ENCODE results near the gene B4GALT2.

Gene B4GALT2

GRCh38 chr1:44027320-44027719, 48.3 kb downstream of the B4GALT2 start:
- H3K36me3 ChIP-seq (ENCODE audit: insufficient read depth, low read length) = no peaks in the 10 kb centered on the region
- TF ChIP-seq CTCF (IDR thresholded peaks at IDR 0.05; ENCODE audit: borderline replicate concordance, extremely low read depth, low read length, poor library complexity, severe bottlenecking) = no peak
- TF ChIP-seq EZH2 (IDR thresholded peaks at IDR 0.05; ENCODE audit: borderline replicate concordance, low read depth, low read length, severe bottlenecking) = no peak
- no peak overlapping the region for H3K4me2 ChIP-seq (ENCODE audit: insufficient read depth, low read length)
- H3K79me2 ChIP-seq (ENCODE audit: insufficient read depth, low read length) = no peaks in the 10 kb centered on the region
- no peaks in the 10 kb centered on the region for H4K20me1 ChIP-seq (ENCODE audit: insufficient read depth, low read length)
- H3K9me3 ChIP-seq (ENCODE audit: insufficient read depth, low read length, severe bottlenecking) = no peaks in the 10 kb centered on the region
- DNase-seq = no peak
- no peak overlapping the region for H3K4me3 ChIP-seq (ENCODE audit: low read depth in 1 of 2, low read length in 2 of 2)
- H3K9ac ChIP-seq (ENCODE audit: low read depth, low read length) = no peak overlapping the region
- no peak for ATAC-seq (ENCODE audit: insufficient read depth, low read depth)
- H3K27me3 ChIP-seq (ENCODE audit: insufficient read depth, low read length, poor library complexity) = peaks cover 18% of the 10 kb centered on the region
- peaks cover 29% of the 10 kb centered on the region for H3K4me1 ChIP-seq (ENCODE audit: insufficient read depth, low read length)
- no peak overlapping the region for H2AFZ ChIP-seq (ENCODE audit: low read depth, low read length)
- no peak overlapping the region for H3K27ac ChIP-seq (ENCODE audit: low read length)

GRCh38 chr1:44029260-44029910, 50.4 kb downstream of the B4GALT2 start:
- Histone ChIP-seq H2AFZ (ENCODE audit: low read depth, low read length) (peak overlapping the region; percentile 98), H3K4me2 (ENCODE audit: insufficient read depth, low read length) (peak overlapping the region; percentile 78), H3K4me1 (ENCODE audit: insufficient read depth, low read length) (peaks cover 29% of the 10 kb centered on the region), H3K79me2 (ENCODE audit: insufficient read depth, low read length) (no peaks in the 10 kb centered on the region), H3K27ac (ENCODE audit: low read length) (peak overlapping the region; percentile 73), H3K27me3 (ENCODE audit: insufficient read depth, low read length, poor library complexity) (peaks cover 18% of the 10 kb centered on the region), H4K20me1 (ENCODE audit: insufficient read depth, low read length) (no peaks in the 10 kb centered on the region), H3K9me3 (ENCODE audit: insufficient read depth, low read length, severe bottlenecking) (no peaks in the 10 kb centered on the region), H3K9ac (ENCODE audit: low read depth, low read length) (peak overlapping the region; percentile 70), H3K36me3 (ENCODE audit: insufficient read depth, low read length) (no peaks in the 10 kb centered on the region), H3K4me3 (ENCODE audit: low read depth in 1 of 2, low read length in 2 of 2) (peak overlapping the region; percentile 69 to 70; a peak in 3 of 4 replicates)
- TF ChIP-seq CTCF (IDR thresholded peaks at IDR 0.05; ENCODE audit: borderline replicate concordance, extremely low read depth, low read length, poor library complexity, severe bottlenecking) (no peak), EZH2 (IDR thresholded peaks at IDR 0.05; ENCODE audit: borderline replicate concordance, low read depth, low read length, severe bottlenecking) (no peak)
- DNase-seq (no peak), ATAC-seq (ENCODE audit: insufficient read depth, low read depth) (peak; percentile 66)

GRCh38 chr1:44029911-44030604, 51.0 kb downstream of the B4GALT2 start:
- Histone ChIP-seq H3K9me3 (ENCODE audit: insufficient read depth, low read length, severe bottlenecking) (no peaks in the 10 kb centered on the region), H3K27ac (ENCODE audit: low read length) (peak overlapping the region; percentile 73), H3K79me2 (ENCODE audit: insufficient read depth, low read length) (no peaks in the 10 kb centered on the region), H3K4me1 (ENCODE audit: insufficient read depth, low read length) (peaks cover 29% of the 10 kb centered on the region), H3K4me3 (ENCODE audit: low read depth in 1 of 2, low read length in 2 of 2) (peak overlapping the region; percentile 69 to 70; a peak in 3 of 4 replicates), H3K9ac (ENCODE audit: low read depth, low read length) (peak overlapping the region; percentile 70), H3K4me2 (ENCODE audit: insufficient read depth, low read length) (peak overlapping the region; percentile 78), H2AFZ (ENCODE audit: low read depth, low read length) (peak overlapping the region; percentile 98), H3K36me3 (ENCODE audit: insufficient read depth, low read length) (no peaks in the 10 kb centered on the region), H4K20me1 (ENCODE audit: insufficient read depth, low read length) (no peaks in the 10 kb centered on the region; the same call in 1 of the 2 replicates), H3K27me3 (ENCODE audit: insufficient read depth, low read length, poor library complexity) (peaks cover 18% of the 10 kb centered on the region)
- no peak for TF ChIP-seq EZH2 (IDR thresholded peaks at IDR 0.05; ENCODE audit: borderline replicate concordance, low read depth, low read length, severe bottlenecking)
- no peak for TF ChIP-seq CTCF (IDR thresholded peaks at IDR 0.05; ENCODE audit: borderline replicate concordance, extremely low read depth, low read length, poor library complexity, severe bottlenecking)
- peak; percentile 89 for DNase-seq
- ATAC-seq (ENCODE audit: insufficient read depth, low read depth) = peak; percentile 81

Data from DND-41 (cell line).